ENCODE results near the gene DRAXIN. TPM values are rescaled to one million over a fixed set of nuclear protein-coding genes. Genes with fewer than 3 reads are reported as not detected.
A peak's percentile ranks its signal among the peaks of the same experiment; 100 is the strongest.

Gene DRAXIN
- total RNA-seq, 1 donor from 2014 or later: 1.4 TPM

DNA sequence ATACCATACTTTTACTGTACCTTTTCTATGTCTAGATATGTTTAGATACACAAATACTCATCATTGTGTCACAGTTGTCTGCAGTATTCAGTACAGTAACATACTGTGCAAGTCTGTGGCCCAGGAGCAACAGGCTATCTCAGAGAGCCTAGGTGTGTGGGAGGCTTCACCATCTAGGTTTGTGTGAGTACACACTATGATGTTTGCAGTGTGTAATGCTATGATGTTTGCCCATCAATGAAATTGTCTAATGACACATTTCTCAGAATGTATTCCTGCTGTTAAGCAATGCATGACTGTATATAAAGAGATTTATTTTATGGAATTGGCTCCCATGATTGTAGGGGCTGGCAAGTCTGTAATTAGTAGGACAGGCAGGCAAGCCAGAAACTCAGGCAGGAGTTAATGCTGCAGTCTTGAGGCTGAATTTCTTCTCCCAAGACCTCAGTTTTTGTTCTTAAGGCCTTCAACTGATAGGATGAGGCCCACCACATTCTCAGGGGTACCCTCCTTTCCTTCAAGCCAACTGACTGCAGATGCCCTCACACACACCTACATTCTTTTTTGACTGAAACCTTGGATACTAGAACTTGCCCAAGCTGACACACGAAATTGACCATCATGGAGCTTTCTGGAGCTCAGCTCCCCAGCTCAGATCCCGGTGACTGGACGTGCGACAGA, 36.8 kb downstream of the DRAXIN start:
- Mint-ChIP-seq H3K4me1 (peaks cover 24% of the 10 kb centered on the region), H3K9me3 (no peaks in the 10 kb centered on the region), H3K4me3 (no peak overlapping the region)

DNA sequence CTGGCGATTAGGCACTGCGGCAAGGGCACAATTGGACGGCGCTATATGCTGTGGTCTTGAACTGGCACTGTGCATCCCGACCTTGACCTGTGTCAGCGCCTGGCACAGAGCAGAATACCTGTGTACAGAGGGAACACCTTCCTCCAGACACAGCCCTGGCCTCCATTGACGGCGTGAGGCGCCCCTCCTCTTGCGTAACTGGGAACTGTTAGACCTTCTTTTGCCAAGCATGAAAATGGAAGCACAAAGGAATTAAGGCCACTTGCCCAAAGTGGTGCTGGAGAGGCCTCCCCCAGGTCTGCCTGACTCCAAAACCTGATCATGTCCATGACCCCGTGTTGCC, 37.6 kb downstream of the DRAXIN start:
- Mint-ChIP-seq H3K27me3 (ENCODE audit: low read depth) (no peaks in the 10 kb centered on the region), H3K36me3 (no peaks in the 10 kb centered on the region), H3K4me1 (peaks cover 24% of the 10 kb centered on the region), H3K27ac (no peak overlapping the region), H3K9me3 (no peaks in the 10 kb centered on the region), H3K4me3 (no peak overlapping the region)
- no peak for DNase-seq (ENCODE audit: low spot score in 2 of 2, unreplicated experiment in 2 of 2)
- TF ChIP-seq, protein P1, sequence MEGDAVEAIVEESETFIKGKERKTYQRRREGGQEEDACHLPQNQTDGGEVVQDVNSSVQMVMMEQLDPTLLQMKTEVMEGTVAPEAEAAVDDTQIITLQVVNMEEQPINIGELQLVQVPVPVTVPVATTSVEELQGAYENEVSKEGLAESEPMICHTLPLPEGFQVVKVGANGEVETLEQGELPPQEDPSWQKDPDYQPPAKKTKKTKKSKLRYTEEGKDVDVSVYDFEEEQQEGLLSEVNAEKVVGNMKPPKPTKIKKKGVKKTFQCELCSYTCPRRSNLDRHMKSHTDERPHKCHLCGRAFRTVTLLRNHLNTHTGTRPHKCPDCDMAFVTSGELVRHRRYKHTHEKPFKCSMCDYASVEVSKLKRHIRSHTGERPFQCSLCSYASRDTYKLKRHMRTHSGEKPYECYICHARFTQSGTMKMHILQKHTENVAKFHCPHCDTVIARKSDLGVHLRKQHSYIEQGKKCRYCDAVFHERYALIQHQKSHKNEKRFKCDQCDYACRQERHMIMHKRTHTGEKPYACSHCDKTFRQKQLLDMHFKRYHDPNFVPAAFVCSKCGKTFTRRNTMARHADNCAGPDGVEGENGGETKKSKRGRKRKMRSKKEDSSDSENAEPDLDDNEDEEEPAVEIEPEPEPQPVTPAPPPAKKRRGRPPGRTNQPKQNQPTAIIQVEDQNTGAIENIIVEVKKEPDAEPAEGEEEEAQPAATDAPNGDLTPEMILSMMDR (IDR thresholded peaks at IDR 0.05; ENCODE audit: unreplicated experiment): no peak

More for the DNA sequence above, 36.8 kb downstream of the DRAXIN start:
- TF ChIP-seq, protein P1 (IDR thresholded peaks at IDR 0.05; ENCODE audit: unreplicated experiment): no peak
- no peak overlapping the region for H3K27ac Mint-ChIP-seq
- no peaks in the 10 kb centered on the region for H3K27me3 Mint-ChIP-seq (ENCODE audit: low read depth)
- H3K36me3 Mint-ChIP-seq: no peaks in the 10 kb centered on the region
- no peak for DNase-seq (ENCODE audit: low spot score in 2 of 2, unreplicated experiment in 2 of 2)

DNA sequence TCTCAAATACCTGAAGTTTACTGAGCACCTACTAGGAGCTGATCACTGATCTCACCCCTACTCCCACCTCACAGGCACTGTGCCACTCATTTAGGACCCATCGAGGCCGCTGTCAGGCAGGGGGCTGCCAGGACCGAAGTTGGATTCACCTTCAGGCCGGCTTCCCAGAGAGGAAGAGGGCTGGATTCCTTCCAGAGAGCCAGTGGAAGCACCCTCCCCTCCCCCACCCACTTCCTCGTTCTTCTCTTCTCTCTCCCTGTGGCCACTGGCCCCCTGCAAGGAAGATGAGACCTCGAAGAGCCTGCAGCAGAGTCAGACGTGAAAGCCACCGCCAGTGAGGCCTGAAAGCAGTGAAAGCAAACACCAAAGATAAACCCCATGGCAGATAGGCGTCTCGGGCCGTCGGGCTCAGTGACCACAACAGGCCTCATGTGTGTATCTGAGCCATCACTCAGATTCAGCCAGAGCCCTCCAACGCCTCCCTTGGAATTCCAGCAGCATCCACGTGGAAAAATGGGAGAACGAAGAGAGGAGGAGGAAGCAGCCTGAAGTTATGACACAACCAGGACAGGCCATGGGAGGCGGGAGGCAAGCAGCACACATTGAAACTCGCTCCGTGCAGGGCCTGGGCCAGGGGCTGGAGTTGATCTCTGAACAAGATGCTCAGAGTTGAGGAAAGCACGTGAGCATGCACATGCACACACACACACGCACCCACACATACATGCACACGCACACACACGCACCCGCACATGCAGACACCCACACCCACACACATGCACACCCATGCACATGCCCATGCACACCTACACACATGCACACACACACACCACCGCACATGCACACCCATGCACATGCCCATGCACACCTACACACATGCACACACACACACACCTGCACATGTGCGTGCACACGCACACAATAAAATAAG, 38.3 kb downstream of the DRAXIN start:
- H3K27ac Mint-ChIP-seq: peak overlapping the region; percentile 17
- TF ChIP-seq, protein P1 (IDR thresholded peaks at IDR 0.05; ENCODE audit: unreplicated experiment): no peak
- H3K4me3 Mint-ChIP-seq: no peak overlapping the region
- no peak for DNase-seq (ENCODE audit: low spot score in 2 of 2, unreplicated experiment in 2 of 2)
- H3K4me1 Mint-ChIP-seq: peaks cover 24% of the 10 kb centered on the region
- no peaks in the 10 kb centered on the region for H3K27me3 Mint-ChIP-seq (ENCODE audit: low read depth)
- H3K9me3 Mint-ChIP-seq: no peaks in the 10 kb centered on the region
- H3K36me3 Mint-ChIP-seq: no peaks in the 10 kb centered on the region

DNA sequence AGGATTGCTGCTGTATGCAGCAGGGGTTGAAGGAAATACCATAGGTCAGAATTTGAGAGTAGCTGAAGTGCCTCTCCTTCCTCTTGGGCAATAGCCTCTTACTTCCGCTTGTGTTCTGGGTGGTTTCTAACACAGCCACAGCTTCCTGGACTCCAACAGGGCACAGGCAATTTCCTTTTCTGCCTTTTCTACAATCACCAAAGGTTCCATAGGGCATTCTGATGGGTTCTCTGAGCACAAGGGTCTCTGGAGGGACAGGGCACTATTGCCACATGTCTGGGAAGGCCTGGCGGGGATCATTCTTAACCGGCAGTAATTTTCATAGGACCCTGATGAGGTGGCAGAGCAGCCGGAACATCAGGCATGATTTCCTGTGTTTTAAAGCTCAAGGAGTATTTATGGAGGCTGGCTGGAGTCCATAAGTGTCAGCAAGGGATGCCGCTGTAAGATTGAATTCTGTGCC, 39.0 kb downstream of the DRAXIN start:
- Mint-ChIP-seq H3K27ac (peak overlapping the region; percentile 71), H3K4me1 (peaks cover 24% of the 10 kb centered on the region), H3K9me3 (no peaks in the 10 kb centered on the region), H3K36me3 (no peaks in the 10 kb centered on the region), H3K4me3 (no peak overlapping the region), H3K27me3 (ENCODE audit: low read depth) (no peaks in the 10 kb centered on the region)
- no peak for DNase-seq (ENCODE audit: low spot score in 2 of 2, unreplicated experiment in 2 of 2)
- TF ChIP-seq, protein P1 (IDR thresholded peaks at IDR 0.05; ENCODE audit: unreplicated experiment): no peak

DNA sequence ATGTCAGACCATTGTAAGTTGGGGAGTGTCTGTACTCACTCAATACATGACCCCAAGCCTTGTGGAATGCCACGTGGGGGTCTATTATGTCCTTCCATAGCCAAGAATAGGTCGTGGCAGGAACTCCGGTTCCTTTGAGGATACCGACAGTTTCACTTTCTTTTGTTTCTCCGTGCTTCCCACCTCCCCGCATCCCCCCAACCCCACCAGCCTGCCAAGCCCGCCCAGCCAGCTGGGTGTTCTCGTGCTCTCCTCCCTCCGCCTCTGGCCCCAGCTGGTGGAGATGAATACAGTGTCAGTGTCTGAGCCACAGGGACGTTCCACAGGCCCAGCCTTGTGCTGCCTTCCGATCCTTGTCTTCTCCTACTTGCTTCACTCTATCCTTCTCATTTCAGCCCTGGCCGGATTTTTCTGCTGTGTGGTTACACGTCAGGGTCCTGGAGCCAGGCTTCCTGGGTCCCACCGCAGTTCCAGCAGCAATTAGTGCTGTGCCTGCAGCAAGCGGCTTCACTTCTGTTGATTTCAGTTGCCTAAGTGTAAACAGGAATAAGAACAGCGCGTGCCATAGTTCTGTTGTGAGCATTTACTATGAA, 40.3 kb downstream of the DRAXIN start:
- DNase-seq (ENCODE audit: low spot score in 2 of 2, unreplicated experiment in 2 of 2): peak in 1 of 2 experiments; percentile 70
- TF ChIP-seq, protein P1 (IDR thresholded peaks at IDR 0.05; ENCODE audit: unreplicated experiment): no peak
- Mint-ChIP-seq H3K36me3 (no peaks in the 10 kb centered on the region), H3K27ac (peak overlapping the region; percentile 71), H3K27me3 (ENCODE audit: low read depth) (no peaks in the 10 kb centered on the region), H3K4me3 (peak overlapping the region; percentile 50), H3K9me3 (no peaks in the 10 kb centered on the region), H3K4me1 (peaks cover 27% of the 10 kb centered on the region)

Measured in mesothelial cell of epicardium (in vitro differentiated cells).